MM.1S (cell line): Measurements from ENCODE around the gene CARF.

Experiments used
- CTCF ChIP-seq: fragments of 300-600 bp; sonication (generic); IDR thresholded peaks from 2 replicates; pipeline ENCODE4 v1.5.1; 2016; ENCODE audit warnings: antibody characterized with exemption, low read length, mixed read lengths
- EZH2 ChIP-seq: fragments of 300-600 bp; sonication (generic); optimal IDR thresholded peaks from 2 replicates; pipeline ENCODE3; 2017; ENCODE audit warnings: low read depth, mild to moderate bottlenecking, antibody characterized with exemption, low read length, mixed read lengths
- EZH2phosphoT487 ChIP-seq: fragments of 300-600 bp; sonication (generic); IDR thresholded peaks from 2 replicates; pipeline ENCODE4 v1.6.1; 2018; ENCODE audit warnings: antibody characterized with exemption, low read length

GRCh38 chr2:202918860-202919259, 6.8 kb downstream of the CARF start:
- no peak for TF ChIP-seq CTCF
- no peak for TF ChIP-seq EZH2
- no peak for TF ChIP-seq EZH2phosphoT487
